HUES6 (cell line): Measurements from ENCODE around the gene NSG1.
"Not testable (repeated sequence)": the region's sequence is repeated elsewhere in the genome, so short reads cannot be mapped to it uniquely, and the experiment has no call there.

Experiments
- H3K27ac ChIP-seq: 2 replicates; pipeline ENCODE4 v1.7.0; 2013; ENCODE audit warnings: low read depth, mild to moderate bottlenecking, low read length, inconsistent platforms
- H3K27me3 ChIP-seq: 2 replicates; pipeline ENCODE4 v1.6.1; 2013; ENCODE audit warnings: low read length; ENCODE audit not compliant: control insufficient read depth, insufficient read depth
- H3K36me3 ChIP-seq: 2 replicates; pipeline ENCODE4 v1.6.1; 2013; ENCODE audit warnings: low read length; ENCODE audit not compliant: control insufficient read depth, insufficient read depth
- H3K4me1 ChIP-seq: 2 replicates; pipeline ENCODE4 v1.6.1; 2013; ENCODE audit warnings: low read length; ENCODE audit not compliant: control insufficient read depth, insufficient read depth
- H3K4me3 ChIP-seq: 2 replicates; pipeline ENCODE4 v1.5.1; 2013; ENCODE audit warnings: low read depth, low read length
- H3K9ac ChIP-seq: one replicate; pipeline ENCODE4 v1.6.1; 2013; ENCODE audit warnings: mild to moderate bottlenecking, low read length
- H3K9me3 ChIP-seq: 2 replicates; pipeline ENCODE4 v1.6.1; 2013; ENCODE audit warnings: low read depth, low read length; ENCODE audit not compliant: control insufficient read depth, insufficient read depth

Gene NSG1

GRCh38 chr4:4418676-4419390 is 31.9 kb downstream of the NSG1 start:
- Histone ChIP-seq H3K9me3 (no peaks in the 10 kb centered on the region), H3K4me3 (no peak overlapping the region), H3K36me3 (peaks cover 43% of the 10 kb centered on the region), H3K4me1 (peaks cover 8% of the 10 kb centered on the region), H3K27me3 (no peaks in the 10 kb centered on the region), H3K27ac (no peak overlapping the region), H3K9ac (no peak overlapping the region)

GRCh38 chr4:4419896-4420295 is 33.0 kb downstream of the NSG1 start:
- no peak overlapping the region for H3K27ac ChIP-seq
- H3K4me3 ChIP-seq, result no peak overlapping the region
- no peak overlapping the region for H3K9ac ChIP-seq
- H3K27me3 ChIP-seq, result no peaks in the 10 kb centered on the region
- peaks cover 19% of the 10 kb centered on the region for H3K4me1 ChIP-seq
- H3K9me3 ChIP-seq, result no peaks in the 10 kb centered on the region
- H3K36me3 ChIP-seq, result peaks cover 43% of the 10 kb centered on the region

GRCh38 chr4:4420421-4420820 is 33.5 kb downstream of the NSG1 start:
- Histone ChIP-seq H3K27me3 (no peaks in the 10 kb centered on the region), H3K9ac (no peak overlapping the region), H3K4me3 (no peak overlapping the region), H3K4me1 (peaks cover 23% of the 10 kb centered on the region), H3K36me3 (peaks cover 38% of the 10 kb centered on the region), H3K9me3 (no peaks in the 10 kb centered on the region), H3K27ac (no peak overlapping the region)

GRCh38 chr4:4421356-4421755 is 34.5 kb downstream of the NSG1 start:
- Histone ChIP-seq H3K4me1 (peaks cover 29% of the 10 kb centered on the region), H3K27me3 (no peaks in the 10 kb centered on the region), H3K9ac (no peak overlapping the region), H3K4me3 (no peak overlapping the region), H3K27ac (no peak overlapping the region), H3K9me3 (no peaks in the 10 kb centered on the region), H3K36me3 (peaks cover 38% of the 10 kb centered on the region)

- not testable (repeated sequence) for H3K27ac ChIP-seq, H3K27me3 ChIP-seq, H3K4me3 ChIP-seq, H3K9me3 ChIP-seq, H3K9ac ChIP-seq
- Histone ChIP-seq H3K4me1 (peaks cover 36% of the 10 kb centered on the region), H3K36me3 (peaks cover 38% of the 10 kb centered on the region)
Measured at GRCh38 chr4:4422117-4422516, 35.2 kb downstream of the NSG1 start.

- peaks cover 36% of the 10 kb centered on the region for H3K36me3 ChIP-seq
Measured at GRCh38 chr4:4422856-4423499, 36.1 kb downstream of the NSG1 start.

GRCh38 chr4:4423706-4424498 is 37.0 kb downstream of the NSG1 start:
- Histone ChIP-seq H3K27ac (no peak overlapping the region), H3K9me3 (no peaks in the 10 kb centered on the region), H3K36me3 (peaks cover 29% of the 10 kb centered on the region), H3K27me3 (peaks cover 4% of the 10 kb centered on the region; the same call in 1 of the 2 replicates), H3K4me3 (no peak overlapping the region), H3K9ac (no peak overlapping the region), H3K4me1 (peaks cover 54% of the 10 kb centered on the region)

More at GRCh38 chr4:4422856-4423499, 36.1 kb downstream of the NSG1 start:
- no peak overlapping the region for H3K27ac ChIP-seq
- no peaks in the 10 kb centered on the region for H3K9me3 ChIP-seq
- H3K27me3 ChIP-seq, result no peaks in the 10 kb centered on the region
- no peak overlapping the region for H3K4me3 ChIP-seq
- no peak overlapping the region for H3K9ac ChIP-seq
- peaks cover 45% of the 10 kb centered on the region for H3K4me1 ChIP-seq

GRCh38 chr4:4424499-4425115 is 37.7 kb downstream of the NSG1 start:
- Histone ChIP-seq H3K36me3 (peaks cover 23% of the 10 kb centered on the region), H3K27me3 (peaks cover 9% of the 10 kb centered on the region; the same call in 1 of the 2 replicates), H3K9ac (no peak overlapping the region), H3K4me3 (no peak overlapping the region), H3K4me1 (peaks cover 56% of the 10 kb centered on the region), H3K9me3 (no peaks in the 10 kb centered on the region), H3K27ac (no peak overlapping the region)

GRCh38 chr4:4425119-4425690 is 38.3 kb downstream of the NSG1 start:
- no peak overlapping the region for H3K27ac ChIP-seq
- peaks cover 56% of the 10 kb centered on the region for H3K4me1 ChIP-seq
- peaks cover 17% of the 10 kb centered on the region for H3K36me3 ChIP-seq
- H3K9ac ChIP-seq, result no peak overlapping the region
- H3K4me3 ChIP-seq, result no peak overlapping the region
- H3K27me3 ChIP-seq, result peaks cover 11% of the 10 kb centered on the region; the same call in 1 of the 2 replicates
- H3K9me3 ChIP-seq, result no peaks in the 10 kb centered on the region

GRCh38 chr4:4425696-4426095 is 38.8 kb downstream of the NSG1 start:
- Histone ChIP-seq H3K9ac (no peak overlapping the region), H3K27me3 (peaks cover 11% of the 10 kb centered on the region; the same call in 1 of the 2 replicates), H3K4me3 (no peak overlapping the region), H3K36me3 (peaks cover 12% of the 10 kb centered on the region), H3K9me3 (no peaks in the 10 kb centered on the region), H3K27ac (no peak overlapping the region), H3K4me1 (peaks cover 56% of the 10 kb centered on the region)
